SK-N-SH (cell line): ENCODE measurements around the gene HS3ST3A1. TPM values are rescaled to one million over a fixed set of nuclear protein-coding genes. Genes with fewer than 3 reads are reported as not detected.

Experiments
- CTCF ChIA-PET: fragments of 300-600, 350-600 bp; formaldehyde crosslinking; extraction: SDS; loops from one replicate; lab custom pipeline; 2021; lab: Yijun Ruan, JAX
- POLR2A ChIA-PET: fragments of 350-600 bp; sonication (Branson Sonifier 250); formaldehyde crosslinking; extraction: SDS; loops from one replicate; lab custom pipeline; 2020; ENCODE audit warnings: antibody characterized with exemption, inconsistent platforms; lab: Yijun Ruan, JAX
- DNase-seq: peaks from one replicate; pipeline ENCODE4 v3.0.0; 2012
- H2AFZ ChIP-seq: fragments of 200-600 bp; sonication (generic); 2 replicates; pipeline ENCODE4 v1.8.1; 2016; ENCODE audit warnings: antibody characterized with exemption, mild to moderate bottlenecking, low read depth
- H3F3A ChIP-seq: fragments of 200-600 bp; sonication (generic); replicated peaks from 2 replicates; pipeline ENCODE3; 2016; ENCODE audit warnings: antibody characterized with exemption, mild to moderate bottlenecking; ENCODE audit not compliant: insufficient read depth
- H3K27ac ChIP-seq, 2 experiments: fragments of 200-500 bp in 1 of 2; fragments of 200-600 bp in 1 of 2; sonication (Bioruptor generic) in 1 of 2; sonication (generic), shearing (Covaris generic) in 1 of 2; 2 replicates each; pipeline versions ENCODE4 v1.5.1 to v1.6.1; 2014 to 2016; ENCODE audit warnings: low read depth in 2 of 2, inconsistent platforms in 1 of 2, low read length in 1 of 2, mild to moderate bottlenecking in 1 of 2, mixed read lengths in 1 of 2
- H3K27me3 ChIP-seq: fragments of 200-600 bp; sonication (generic), shearing (Covaris generic); 2 replicates; pipeline ENCODE4 v1.6.1; 2016; ENCODE audit warnings: mixed run types; ENCODE audit not compliant: insufficient read depth
- H3K36me3 ChIP-seq, 2 experiments: fragments of 200-500 bp in 1 of 2; fragments of 200-600 bp in 1 of 2; sonication (Bioruptor generic) in 1 of 2; sonication (generic) in 1 of 2; replicated peaks in 1 of 2; 2 replicates each; pipeline versions ENCODE3 to v1.5.1; 2014 to 2016; ENCODE audit warnings: low read length in 1 of 2, mild to moderate bottlenecking in 1 of 2; ENCODE audit not compliant: insufficient read depth in 2 of 2, control insufficient read depth in 1 of 2
- H3K4me1 ChIP-seq, 2 experiments: fragments of 200-500 bp in 1 of 2; fragments of 200-600 bp in 1 of 2; sonication (Bioruptor generic) in 1 of 2; sonication (generic), shearing (Covaris generic) in 1 of 2; 2 replicates each; pipeline versions ENCODE4 v1.5.1 to v1.6.1; 2014 to 2016; ENCODE audit warnings: low read depth in 1 of 2, low read length in 1 of 2, mixed run types in 1 of 2; ENCODE audit not compliant: insufficient read depth in 2 of 2, control insufficient read depth in 1 of 2
- H3K4me2 ChIP-seq: fragments of 200-600 bp; sonication (generic), shearing (Covaris generic); 2 replicates; pipeline ENCODE4 v1.6.1; 2017; ENCODE audit warnings: mixed run types
- H3K4me3 ChIP-seq, 2 experiments: fragments of 200-500 bp in 1 of 2; fragments of 200-600 bp in 1 of 2; sonication (Bioruptor generic) in 1 of 2; sonication (generic), shearing (Covaris generic) in 1 of 2; 2 replicates each; pipeline versions ENCODE4 v1.5.1 to v1.8.1; 2014 to 2016; ENCODE audit warnings: low read depth in 2 of 2, inconsistent platforms in 1 of 2, low read length in 1 of 2, mild to moderate bottlenecking in 1 of 2, mixed read lengths in 1 of 2, moderate library complexity in 1 of 2
- H3K79me2 ChIP-seq: fragments of 200-600 bp; sonication (generic); 2 replicates; pipeline ENCODE4 v1.8.1; 2017; ENCODE audit warnings: mild to moderate bottlenecking; ENCODE audit not compliant: insufficient read depth
- H3K9ac ChIP-seq: fragments of 200-600 bp; sonication (generic); 2 replicates; pipeline ENCODE4 v1.6.1; 2017; ENCODE audit warnings: mixed run types
- H3K9me2 ChIP-seq: fragments of 200-600 bp; sonication (generic); 2 replicates; pipeline ENCODE4 v1.6.1; 2017; ENCODE audit warnings: mixed run types
- H3K9me3 ChIP-seq: fragments of 200-600 bp; sonication (generic); 2 replicates; pipeline ENCODE4 v1.6.1; 2017; ENCODE audit warnings: mixed run types, mild to moderate bottlenecking, moderate library complexity
- H4K20me1 ChIP-seq: fragments of 200-600 bp; sonication (generic); 2 replicates; pipeline ENCODE4 v1.6.1; 2017; ENCODE audit warnings: mild to moderate bottlenecking, mixed run types; ENCODE audit not compliant: insufficient read depth
- CTCF ChIP-seq: fragments of 200-600 bp; sonication (generic); IDR thresholded peaks from 2 replicates; pipeline ENCODE4 v1.6.1; 2017; ENCODE audit warnings: antibody characterized with exemption, mild to moderate bottlenecking, moderate library complexity
- ELF1 ChIP-seq: IDR thresholded peaks from 2 replicates; pipeline ENCODE4 v1.4.0; 2012
- EP300 ChIP-seq, 2 experiments: IDR thresholded peaks; 2 replicates each; pipeline versions ENCODE4 v1.4.0 to v1.6.1; 2012; ENCODE audit warnings: borderline replicate concordance in 1 of 2, low read depth in 1 of 2, low read length in 1 of 2
- EZH2phosphoT487 ChIP-seq: fragments of 200-600 bp; sonication (generic); IDR thresholded peaks from 2 replicates; pipeline ENCODE4 v1.6.1; 2017; ENCODE audit warnings: low read depth, mixed run types, mild to moderate bottlenecking, antibody characterized with exemption, moderate library complexity, borderline replicate concordance
- FOSL2 ChIP-seq: IDR thresholded peaks from 2 replicates; pipeline ENCODE4 v1.4.0; 2012; ENCODE audit warnings: low read depth, mild to moderate bottlenecking, moderate library complexity, borderline replicate concordance
- FOXM1 ChIP-seq: IDR thresholded peaks from 2 replicates; pipeline ENCODE4 v1.4.0; 2012; ENCODE audit warnings: low read depth, mild to moderate bottlenecking
- IRF3 ChIP-seq: fragments of 150-350 bp; IDR thresholded peaks from 2 replicates; pipeline ENCODE4 v1.6.1; 2016; ENCODE audit warnings: mild to moderate bottlenecking, low read depth, low read length
- JUND ChIP-seq: IDR thresholded peaks from 2 replicates; pipeline ENCODE4 v1.4.0; 2012
- MAX ChIP-seq: IDR thresholded peaks from 2 replicates; pipeline ENCODE4 v1.4.0; 2012; ENCODE audit warnings: low read depth
- MEF2A ChIP-seq: IDR thresholded peaks from 2 replicates; pipeline ENCODE4 v1.4.0; 2012; ENCODE audit warnings: low read depth, borderline replicate concordance
- NFIC ChIP-seq: IDR thresholded peaks from 2 replicates; pipeline ENCODE4 v1.4.0; 2012; ENCODE audit warnings: borderline replicate concordance
- PBX3 ChIP-seq: IDR thresholded peaks from 2 replicates; pipeline ENCODE4; 2012
- POLR2AphosphoS5 ChIP-seq: IDR thresholded peaks from 2 replicates; pipeline ENCODE4 v1.6.1; 2012; ENCODE audit warnings: low read depth, low read length
- RAD21 ChIP-seq: IDR thresholded peaks from 2 replicates; pipeline ENCODE4 v1.6.1; 2012; ENCODE audit warnings: mild to moderate bottlenecking, low read length
- RCOR1 ChIP-seq: fragments of 150-350 bp; IDR thresholded peaks from 2 replicates; pipeline ENCODE4 v1.6.1; 2017; ENCODE audit warnings: antibody characterized with exemption, low read length
- REST ChIP-seq: IDR thresholded peaks from 2 replicates; pipeline ENCODE4 v1.6.1; 2012; ENCODE audit warnings: mild to moderate bottlenecking, low read depth, low read length, moderate library complexity
- RXRA ChIP-seq: IDR thresholded peaks from 2 replicates; pipeline ENCODE4 v1.4.0; 2012; ENCODE audit warnings: low read depth, mild to moderate bottlenecking, borderline replicate concordance
- SIN3A ChIP-seq: IDR thresholded peaks from 2 replicates; pipeline ENCODE4 v1.6.1; 2012; ENCODE audit warnings: low read depth, mild to moderate bottlenecking, low read length, moderate library complexity, borderline replicate concordance
- SMC3 ChIP-seq: IDR thresholded peaks from 2 replicates; pipeline ENCODE4 v1.6.1; 2012; ENCODE audit warnings: low read depth, low read length, improper control_type of control experiment
- TCF12 ChIP-seq: IDR thresholded peaks from 2 replicates; pipeline ENCODE4 v1.4.0; 2012
- TEAD4 ChIP-seq: IDR thresholded peaks from 2 replicates; pipeline ENCODE4 v1.4.0; 2012; ENCODE audit warnings: mild to moderate bottlenecking, borderline replicate concordance; ENCODE audit not compliant: insufficient read depth
- USF1 ChIP-seq: IDR thresholded peaks from 2 replicates; pipeline ENCODE4 v1.4.0; 2012; ENCODE audit warnings: low read depth, borderline replicate concordance
- USF2 ChIP-seq: fragments of 150-350 bp; IDR thresholded peaks from 2 replicates; pipeline ENCODE4 v1.6.1; 2017; ENCODE audit warnings: antibody characterized with exemption, low read length, low read depth, borderline replicate concordance
- WGBS: methylation state at CpG from one replicate; pipeline ENCODE4 v1.1.6; 2017; ENCODE audit warnings: low lambda C conversion rate; 5-methylcytosine and 5-hydroxymethylcytosine counted together
- polyA plus RNA-seq, 3 experiments: library from polyadenylated mRNA; depleted of rRNA; stranded (reverse); fragments of >200 nt; gene quantifications; 2 replicates each; pipeline ENCODE4 v1.2.3, GENCODE V29; 2012

HS3ST3A1 gene
- polyA plus RNA-seq, 1 of the 3 experiments (the other 2 are of a cell fraction) = 22.6 TPM

GRCh38 chr17:13541032-13541480 is 60.7 kb downstream of the HS3ST3A1 start:
- no peaks in the 10 kb centered on the region for H4K20me1 ChIP-seq
- no peaks in the 10 kb centered on the region for H3K9me3 ChIP-seq
- no peaks in the 10 kb centered on the region for H3K9me2 ChIP-seq
- peaks cover 50% of the 10 kb centered on the region for H3K79me2 ChIP-seq
- peaks cover 0 to 18% of the 10 kb centered on the region in 2 experiments for H3K36me3 ChIP-seq
- H2AFZ ChIP-seq = no peak overlapping the region
- peaks cover 71% of the 10 kb centered on the region for H3F3A ChIP-seq
- no peaks in the 10 kb centered on the region for H3K27me3 ChIP-seq
- POLR2A ChIA-PET = no interaction called here
- peak overlapping the region; percentile 61; the same call in 1 of the 2 replicates for H3K9ac ChIP-seq
- peak overlapping the region; percentile 69 for H3K4me2 ChIP-seq
- H3K4me3 ChIP-seq = peak overlapping the region in 1 of 2 experiments; percentile 18; a peak in 1 of 4 replicates
- peak overlapping the region; percentile 80 to 96; a peak in 3 of 4 replicates for H3K27ac ChIP-seq
- 13% methylated on average over 2 of the region's 2 CpGs for WGBS
- H3K4me1 ChIP-seq = peaks cover 4 to 51% of the 10 kb centered on the region in 2 experiments
- DNase-seq = no peak
- CTCF ChIA-PET = no interaction called here
- peak; percentile 92 for TF ChIP-seq PBX3
- peak; percentile 99 for TF ChIP-seq NFIC
- no peak for TF ChIP-seq USF2
- peak; percentile 94 for TF ChIP-seq FOSL2
- TF ChIP-seq TCF12 = peak; percentile 97
- TF ChIP-seq POLR2AphosphoS5 = peak; percentile 87; the same call in 1 of the 2 replicates
- TF ChIP-seq TEAD4 = peak; percentile 99
- TF ChIP-seq SIN3A = 0 out of 2 replicates have a peak, but pooled peaks have one; percentile 15
- peak; percentile 98 for TF ChIP-seq JUND
- TF ChIP-seq ELF1 = 0 out of 2 replicates have a peak, but pooled peaks have one; percentile 21
- no peak for TF ChIP-seq USF1
- no peak for TF ChIP-seq RAD21
- peak; percentile 98 for TF ChIP-seq MEF2A
- TF ChIP-seq IRF3 = no peak
- TF ChIP-seq FOXM1 = peak; percentile 97
- peak; percentile 95 for TF ChIP-seq RXRA
- TF ChIP-seq RCOR1 = 0 out of 2 replicates have a peak, but pooled peaks have one; percentile 35
- TF ChIP-seq CTCF = no peak
- no peak for TF ChIP-seq SMC3
- TF ChIP-seq REST = peak; percentile 36; the same call in 1 of the 2 replicates
- TF ChIP-seq EZH2phosphoT487 = no peak
- TF ChIP-seq MAX = 0 out of 2 replicates have a peak, but pooled peaks have one; percentile 15
- peak; percentile 73 to 99 for TF ChIP-seq EP300 (IDR thresholded peaks at IDR 0.05; ENCODE audit: borderline replicate concordance in 1 of 2, low read depth in 1 of 2, low read length in 1 of 2)
